Tibial nerve (tissue), 3 donors: Measurements from ENCODE around the gene SORCS2.

Source experiments
- POLR2A ChIP-seq, 2 donors: fragments of 450-650 bp; IDR thresholded peaks; one replicate each; pipeline ENCODE4 v1.6.1; 2017; ENCODE audit warnings: antibody characterized with exemption in 2 of 2, mild to moderate bottlenecking in 2 of 2, moderate library complexity in 2 of 2
- TF ChIP-seq, protein P1 (sequence below), 5 experiments: fragments of 200-600 bp in 3 of 5; fragments of 450-650 bp in 2 of 5; sonication (generic) in 3 of 5; IDR thresholded peaks; one replicate each; pipeline ENCODE4 v1.5.1; 2016 to 2019; ENCODE audit warnings: antibody characterized with exemption in 5 of 5, mild to moderate bottlenecking in 3 of 5, moderate library complexity in 2 of 5

DNA sequence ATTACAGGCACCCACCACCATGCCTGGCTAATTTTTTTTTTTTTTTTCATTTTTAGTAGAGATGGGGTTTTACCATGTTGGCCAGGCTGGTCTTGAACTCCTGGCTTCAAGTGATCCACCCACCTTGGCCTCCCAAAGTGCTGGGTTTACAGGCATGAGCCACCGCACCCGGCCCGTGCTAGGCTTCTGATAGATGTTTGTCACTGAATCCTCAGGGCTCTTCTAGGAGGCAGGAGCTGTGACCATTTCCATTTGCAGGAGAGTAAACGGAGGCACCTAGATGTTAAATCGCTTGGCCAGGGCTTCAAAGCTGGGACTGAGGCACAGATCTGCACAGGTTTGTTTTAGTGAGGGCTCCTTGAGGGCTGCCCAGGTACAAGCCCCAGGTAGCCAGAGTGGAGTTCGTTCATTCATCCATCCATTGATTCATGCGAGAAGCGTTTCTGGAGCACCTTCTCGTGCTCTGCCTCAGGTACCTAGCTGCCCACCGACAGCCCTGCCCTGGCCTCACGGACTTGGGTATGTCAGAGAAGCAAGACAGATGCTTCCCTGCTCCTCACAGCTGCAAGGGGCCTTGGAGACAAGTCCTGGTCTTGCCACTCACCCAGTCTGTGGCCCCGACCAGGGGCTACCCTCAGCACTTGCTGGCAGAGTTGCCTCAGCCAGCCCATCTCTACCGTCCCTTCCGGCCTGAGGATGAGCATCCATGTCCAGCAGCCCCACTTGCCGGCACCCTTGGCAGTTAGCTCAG is 136.0 kb downstream of the SORCS2 start:
- TF ChIP-seq, protein P1, sequence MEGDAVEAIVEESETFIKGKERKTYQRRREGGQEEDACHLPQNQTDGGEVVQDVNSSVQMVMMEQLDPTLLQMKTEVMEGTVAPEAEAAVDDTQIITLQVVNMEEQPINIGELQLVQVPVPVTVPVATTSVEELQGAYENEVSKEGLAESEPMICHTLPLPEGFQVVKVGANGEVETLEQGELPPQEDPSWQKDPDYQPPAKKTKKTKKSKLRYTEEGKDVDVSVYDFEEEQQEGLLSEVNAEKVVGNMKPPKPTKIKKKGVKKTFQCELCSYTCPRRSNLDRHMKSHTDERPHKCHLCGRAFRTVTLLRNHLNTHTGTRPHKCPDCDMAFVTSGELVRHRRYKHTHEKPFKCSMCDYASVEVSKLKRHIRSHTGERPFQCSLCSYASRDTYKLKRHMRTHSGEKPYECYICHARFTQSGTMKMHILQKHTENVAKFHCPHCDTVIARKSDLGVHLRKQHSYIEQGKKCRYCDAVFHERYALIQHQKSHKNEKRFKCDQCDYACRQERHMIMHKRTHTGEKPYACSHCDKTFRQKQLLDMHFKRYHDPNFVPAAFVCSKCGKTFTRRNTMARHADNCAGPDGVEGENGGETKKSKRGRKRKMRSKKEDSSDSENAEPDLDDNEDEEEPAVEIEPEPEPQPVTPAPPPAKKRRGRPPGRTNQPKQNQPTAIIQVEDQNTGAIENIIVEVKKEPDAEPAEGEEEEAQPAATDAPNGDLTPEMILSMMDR (IDR thresholded peaks at IDR 0.05), result no peak
- no peak for TF ChIP-seq POLR2A (IDR thresholded peaks at IDR 0.05)
